ENCODE data around the gene CLIC1. TPM values are rescaled to one million over a fixed set of nuclear protein-coding genes. Genes with fewer than 3 reads are reported as not detected.
A peak's percentile ranks its signal among the peaks of the same experiment; 100 is the strongest.
"Not testable (repeated sequence)": the region's sequence is repeated elsewhere in the genome, so short reads cannot be mapped to it uniquely, and the experiment has no call there.

Gene CLIC1
- total RNA-seq, 1 donor from 2014 or later = 102 TPM

- ATAC-seq (no peak), DNase-seq (ENCODE audit: missing footprints) (no peak)
- intact Hi-C loops (cut with DNase I) = no loop called here
Observed at GRCh38 chr6:31713991-31714684, 22.2 kb downstream of the CLIC1 start.

DNA sequence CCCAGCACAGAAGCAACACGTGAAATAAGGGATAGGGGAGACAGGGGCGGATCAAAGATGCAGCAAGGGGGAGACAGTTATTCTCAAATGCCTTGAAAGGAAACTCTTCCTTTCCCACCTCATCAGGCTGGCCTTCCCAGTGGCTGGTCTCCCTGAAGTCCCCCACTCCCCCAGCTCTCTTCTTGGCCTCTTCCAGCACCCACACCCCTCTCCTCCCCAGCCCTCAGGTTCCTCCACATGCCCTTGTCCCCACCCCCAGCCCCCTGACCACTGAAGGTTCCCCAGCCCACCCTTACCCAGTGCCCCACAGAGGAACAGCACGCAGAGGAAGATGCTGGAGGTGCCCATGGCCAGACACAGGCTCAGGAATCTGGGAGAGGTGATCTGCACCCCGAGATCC is 22.9 kb downstream of the CLIC1 start:
- intact Hi-C loops (cut with DNase I) = no loop called here
- ATAC-seq = no peak
- DNase-seq (ENCODE audit: missing footprints) = no peak

GRCh38 chr6:31712296-31712695 is 24.0 kb downstream of the CLIC1 start:
- no peak for DNase-seq (ENCODE audit: missing footprints)
- ATAC-seq = peak; percentile 59
- intact Hi-C loops (cut with DNase I) = no loop called here

DNA sequence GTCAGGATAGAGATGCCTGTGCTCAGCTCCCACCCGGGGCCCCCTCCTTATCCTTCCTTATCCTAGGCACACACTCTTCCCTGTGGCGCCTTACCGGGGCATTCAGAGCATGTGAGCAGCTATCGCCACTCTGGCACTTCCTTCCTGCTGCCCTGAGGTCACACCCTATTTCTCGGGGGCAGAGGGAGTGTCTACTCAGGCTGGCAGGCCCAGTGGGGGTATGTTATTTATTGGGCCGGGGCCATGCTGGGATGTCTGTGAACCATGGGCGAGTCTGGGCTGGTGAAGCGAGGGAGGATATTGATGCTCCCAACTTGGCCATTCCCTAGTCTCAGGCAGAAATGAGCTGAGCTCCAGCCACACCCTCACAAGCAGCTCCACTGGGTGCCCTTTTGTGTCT is 25.1 kb downstream of the CLIC1 start:
- DNase-seq (ENCODE audit: missing footprints) (no peak), ATAC-seq (no peak)
- intact Hi-C loops (cut with DNase I) = no loop called here

GRCh38 chr6:31710523-31711219 is 25.7 kb downstream of the CLIC1 start:
- no peak for ATAC-seq
- intact Hi-C loops (cut with DNase I) = no loop called here
- no peak for DNase-seq (ENCODE audit: missing footprints)

- DNase-seq (ENCODE audit: missing footprints); ATAC-seq; intact Hi-C loops (cut with DNase I): not testable (repeated sequence)
Observed at GRCh38 chr6:31709157-31709556, 27.2 kb downstream of the CLIC1 start.

DNA sequence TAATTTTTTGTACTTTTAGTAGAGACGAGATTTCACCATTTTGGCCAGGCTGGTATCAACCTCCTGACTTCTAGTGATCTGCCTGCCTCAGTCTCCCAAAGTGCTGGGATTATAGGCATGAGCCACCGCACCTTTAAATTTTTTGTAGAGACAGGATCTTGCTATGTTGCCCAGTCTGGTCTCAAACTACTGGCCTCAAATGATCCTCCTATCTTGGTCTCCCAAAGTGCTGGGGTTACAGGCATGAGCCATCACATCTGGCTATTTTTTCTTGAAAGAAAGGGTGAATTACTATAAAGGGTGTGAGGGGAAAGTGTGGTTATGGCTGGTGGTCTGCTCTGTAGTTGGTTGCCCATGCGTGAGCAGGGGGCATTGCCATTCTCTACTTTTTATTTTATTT is 28.1 kb downstream of the CLIC1 start:
- ATAC-seq (no peak), DNase-seq (ENCODE audit: missing footprints) (no peak)
- intact Hi-C loops (cut with DNase I) = no loop called here

DNA sequence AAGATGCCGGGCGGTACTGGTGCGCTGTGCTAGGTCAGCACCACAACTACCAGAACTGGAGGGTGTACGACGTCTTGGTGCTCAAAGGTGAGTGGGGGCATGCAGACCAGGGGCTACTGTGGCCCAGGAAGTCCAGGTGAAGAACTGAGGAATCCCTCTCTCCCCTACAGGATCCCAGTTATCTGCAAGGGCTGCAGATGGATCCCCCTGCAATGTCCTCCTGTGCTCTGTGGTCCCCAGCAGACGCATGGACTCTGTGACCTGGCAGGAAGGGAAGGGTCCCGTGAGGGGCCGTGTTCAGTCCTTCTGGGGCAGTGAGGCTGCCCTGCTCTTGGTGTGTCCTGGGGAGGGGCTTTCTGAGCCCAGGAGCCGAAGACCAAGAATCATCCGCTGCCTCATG is 28.6 kb downstream of the CLIC1 start:
- intact Hi-C loops (cut with DNase I) = no loop called here
- ATAC-seq (no peak), DNase-seq (ENCODE audit: missing footprints) (no peak)

DNA sequence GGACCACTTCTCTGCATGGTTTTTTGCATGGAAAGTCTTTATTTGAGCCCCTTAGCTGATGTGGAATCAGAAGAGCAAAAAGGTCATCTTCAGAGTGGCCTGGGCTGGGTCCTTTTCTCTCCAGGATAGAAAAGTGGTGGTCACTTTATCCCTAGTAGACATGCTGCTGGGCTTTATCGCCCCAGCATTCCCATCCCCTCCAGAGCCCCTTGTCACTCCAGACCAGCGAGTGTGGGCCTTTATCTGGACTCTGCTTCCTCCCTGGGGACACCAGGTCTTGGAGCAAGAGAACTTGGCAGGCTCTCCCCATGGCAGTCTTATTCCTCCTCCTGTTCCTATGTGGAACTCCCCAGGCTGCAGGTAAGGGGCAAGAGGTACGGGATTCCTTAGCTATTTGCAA is 29.7 kb downstream of the CLIC1 start, which contains the start of gene LY6G6F:
LY6G6F (plus strand) TSS at position 268 of the 400 bp plus-strand sequence; CDS start at position 309, 41 bp downstream.
- DNase-seq (ENCODE audit: missing footprints) (no peak), ATAC-seq (no peak)
- intact Hi-C loops (cut with DNase I) = no loop called here

- ATAC-seq = no peak
- DNase-seq (ENCODE audit: missing footprints) = no peak
- intact Hi-C loops (cut with DNase I) = no loop called here
Observed at GRCh38 chr6:31705931-31706330, 30.4 kb downstream of the CLIC1 start.

- DNase-seq (ENCODE audit: missing footprints) = peak; percentile 100
- intact Hi-C loops (cut with DNase I) = loop anchor here (2.0 to 5.0 kb wide), 3 partner anchors 28 to 81 kb away; partner anchors contain the start of genes CSNK2B and PRRC2A
Observed at GRCh38 chr6:31702819-31703716, 33.3 kb downstream of the CLIC1 start, which contains the start of gene ABHD16A. Gene ABHD16A (minus strand): TSS chr6:31703324. CDS start chr6:31703281, 43 bp downstream.

GRCh38 chr6:31702405-31702818 is 33.9 kb downstream of the CLIC1 start:
- ATAC-seq (peak; percentile 9), DNase-seq (ENCODE audit: missing footprints) (no peak)
- intact Hi-C loops (cut with DNase I) = loop anchor here (2.0 to 5.0 kb wide), 3 partner anchors 28 to 80 kb away; partner anchors contain the start of genes CSNK2B and PRRC2A

More at GRCh38 chr6:31702819-31703716, 33.3 kb downstream of the CLIC1 start, which contains the start of gene ABHD16A:
- ATAC-seq = peak; percentile 98

DNA sequence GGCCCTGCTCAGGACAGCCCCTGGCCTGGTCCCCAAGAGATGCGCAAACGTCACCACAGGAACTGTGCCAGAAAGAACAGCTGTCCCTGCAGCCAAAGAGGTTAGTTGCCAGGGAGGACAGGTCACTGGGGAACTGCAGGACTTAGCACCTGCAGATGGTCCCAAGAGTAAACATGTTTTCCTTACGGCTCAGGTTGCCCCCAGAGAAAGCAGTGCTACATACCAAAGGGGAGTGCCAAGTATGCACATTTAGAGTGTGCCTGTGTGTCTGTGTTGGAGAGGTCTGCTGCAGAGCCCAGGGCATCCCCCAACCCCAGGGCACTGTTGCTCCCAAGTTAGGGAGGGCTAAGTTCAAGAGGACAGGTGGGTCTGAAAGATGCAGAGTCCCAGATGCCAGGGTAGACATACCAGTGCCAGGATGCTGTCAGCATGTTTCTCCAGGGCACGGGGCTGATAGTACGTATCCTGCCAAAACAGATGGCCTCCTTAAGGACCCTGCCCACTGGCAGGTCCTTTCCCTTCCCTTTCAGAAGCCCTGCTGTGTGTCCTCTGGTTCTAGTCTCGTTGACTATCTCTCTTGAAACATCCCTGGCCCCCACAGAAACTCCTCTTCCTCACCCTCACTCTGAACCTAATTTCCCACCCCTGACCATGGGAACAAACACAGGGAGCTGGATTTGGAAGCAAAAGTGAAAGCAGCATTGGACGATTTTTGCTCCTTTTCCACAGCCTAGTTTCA is 34.5 kb downstream of the CLIC1 start:
- DNase-seq (ENCODE audit: missing footprints) (no peak), ATAC-seq (no peak)
- intact Hi-C loops (cut with DNase I) = loop anchor here (2.0 to 5.0 kb wide), 3 partner anchors 29 to 80 kb away; partner anchors contain the start of genes CSNK2B and PRRC2A

DNA sequence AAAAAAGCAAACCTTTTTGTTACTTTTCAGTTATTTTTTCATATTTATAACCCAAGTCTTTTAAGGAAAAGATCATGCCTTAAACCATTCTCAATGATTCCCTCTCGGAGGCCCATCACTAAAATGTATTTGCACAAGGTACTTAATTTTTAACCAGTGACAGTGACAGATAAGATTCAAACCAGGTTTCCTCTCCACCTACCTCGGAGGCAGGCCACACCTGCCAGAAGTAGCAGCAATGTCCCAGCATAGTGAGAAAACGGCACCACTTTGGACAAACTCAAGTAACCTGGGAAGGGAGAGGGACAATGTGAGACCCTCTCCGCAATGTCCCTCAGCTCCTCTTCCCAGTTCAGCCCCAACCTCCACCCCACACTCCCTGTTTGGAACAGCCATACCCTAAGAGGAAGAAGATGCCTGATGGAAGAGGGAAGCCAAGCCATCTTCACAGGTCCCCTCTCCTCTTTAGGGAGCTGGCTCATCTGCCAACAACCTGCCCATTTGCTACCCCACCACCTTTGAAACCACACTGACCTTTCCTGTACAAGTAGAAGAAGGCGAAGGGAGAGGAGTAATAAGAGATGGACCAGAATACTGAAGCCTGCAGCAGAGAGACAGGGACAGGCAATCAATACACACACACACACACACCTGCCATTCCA is 35.5 kb downstream of the CLIC1 start:
- no peak for DNase-seq (ENCODE audit: missing footprints)
- ATAC-seq = no peak
- intact Hi-C loops (cut with DNase I) = loop anchor here (5.0 kb wide), 1 partner anchor 79 kb away; the partner anchor contains the start of gene PRRC2A

- ATAC-seq (no peak), DNase-seq (ENCODE audit: missing footprints) (no peak)
- intact Hi-C loops (cut with DNase I) = no loop called here
Observed at GRCh38 chr6:31697555-31697954, 38.8 kb downstream of the CLIC1 start.

DNA sequence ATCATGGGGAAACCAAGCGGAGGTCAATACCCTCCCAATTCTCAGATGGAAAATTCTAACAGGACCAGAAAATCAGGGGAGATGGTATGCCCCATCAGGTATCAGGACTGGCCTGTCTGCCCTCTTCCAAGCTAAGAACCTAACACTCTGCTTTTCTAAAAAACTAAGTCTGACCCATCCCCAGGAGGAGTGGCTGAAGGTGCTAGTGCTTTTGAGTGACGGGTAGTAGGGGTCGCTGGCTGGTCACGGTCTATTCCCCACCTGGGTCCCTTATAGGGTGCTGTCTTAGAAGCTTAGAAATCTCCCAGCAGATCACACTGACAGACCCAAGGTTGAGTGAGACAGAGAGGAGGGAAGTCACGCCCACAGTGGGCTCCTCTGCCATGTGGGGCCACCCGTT is 42.8 kb downstream of the CLIC1 start:
- intact Hi-C loops (cut with DNase I) = no loop called here
- DNase-seq (ENCODE audit: missing footprints) = no peak

DNA sequence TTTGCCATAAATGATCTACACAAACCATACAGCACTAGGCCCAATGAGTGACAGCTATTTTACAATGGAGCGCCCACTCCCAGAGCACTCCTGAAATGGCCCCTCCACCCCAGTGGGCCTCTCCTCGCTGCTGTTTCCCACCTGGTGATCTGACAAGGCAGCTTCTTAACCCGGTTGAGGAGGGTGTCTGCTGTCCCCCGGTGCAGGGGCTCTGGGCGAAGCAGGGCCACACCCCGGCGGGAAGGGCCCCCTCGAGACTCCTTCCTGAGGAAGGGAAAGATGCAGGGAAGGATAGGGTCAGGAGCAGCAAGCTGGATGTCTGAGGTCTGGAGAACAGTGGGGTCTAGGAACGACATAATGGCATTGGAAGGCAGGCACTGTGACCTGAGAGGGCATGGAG is 43.4 kb downstream of the CLIC1 start:
- no peak for DNase-seq (ENCODE audit: missing footprints)
- ATAC-seq = no peak
- intact Hi-C loops (cut with DNase I) = no loop called here

More for the DNA sequence above, 42.8 kb downstream of the CLIC1 start:
- ATAC-seq = no peak

DNA sequence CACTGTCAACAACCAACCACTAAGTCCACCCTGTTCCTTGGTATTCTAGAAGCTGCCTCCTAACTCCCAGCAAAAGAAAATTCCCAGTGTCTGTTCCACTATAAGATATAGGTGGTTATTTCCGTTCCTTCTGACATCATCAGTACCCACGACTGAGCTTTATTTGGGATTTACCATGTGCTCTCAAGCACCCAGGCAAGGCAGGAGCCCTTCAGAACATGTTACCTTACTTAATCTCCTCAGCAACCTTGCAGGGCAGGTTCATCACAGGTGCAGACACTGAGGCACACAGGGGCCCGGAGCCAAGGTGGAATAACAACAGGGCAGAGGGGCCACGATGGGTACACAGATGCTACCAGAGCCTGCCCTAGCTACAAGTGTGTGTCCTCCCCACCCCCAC is 44.0 kb downstream of the CLIC1 start:
- ATAC-seq (no peak), DNase-seq (ENCODE audit: missing footprints) (no peak)
- intact Hi-C loops (cut with DNase I) = no loop called here
